ENCODE measurements around the gene TLR8. TPM values are rescaled to one million over a fixed set of nuclear protein-coding genes. Genes with fewer than 3 reads are reported as not detected.
"Not testable (repeated sequence)": the region's sequence is repeated elsewhere in the genome, so short reads cannot be mapped to it uniquely, and the experiment has no call there.

Gene TLR8
- total and polyA plus RNA-seq, 11 donors = 0.04 to 9.7 (median 0.52) TPM

DNA sequence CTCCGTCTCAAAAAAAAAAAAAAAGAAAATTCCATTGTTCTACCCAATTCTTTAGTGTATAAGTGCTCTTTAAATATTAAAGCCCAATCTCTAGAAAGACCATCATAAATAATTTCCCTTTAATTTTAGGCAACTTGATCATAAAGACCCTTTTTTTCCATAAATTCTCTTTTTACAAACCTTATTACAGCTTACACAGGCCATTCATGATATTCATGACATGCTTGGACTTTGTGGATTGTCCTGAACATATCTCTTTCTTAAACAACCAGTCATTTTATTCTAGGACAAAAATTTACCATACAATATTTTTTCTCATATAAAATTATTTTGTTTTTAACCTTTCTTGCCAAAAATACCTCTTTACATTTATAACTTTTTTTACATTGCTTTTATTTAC, 30.5 kb downstream of the TLR8 start:
- intact Hi-C loops (cut with DNase I) = no loop called here
- peaks cover 0 to 36% (median 0%) of the 10 kb centered on the region in 9 donors for H3K27me3 ChIP-seq
- DNase-seq = no peak
- H3K9me3 ChIP-seq = no peaks in the 10 kb centered on the region
- no peak overlapping the region for H3K27ac ChIP-seq
- no peak for ATAC-seq
- TF ChIP-seq POLR2A (IDR thresholded peaks at IDR 0.05) = no peak
- no peak for TF ChIP-seq CTCF (IDR thresholded peaks at IDR 0.05)
- 77 to 88% (median 83%) methylated on average over 1 of the region's 1 CpG for WGBS, 4 donors
- no peak overlapping the region for H3K4me3 ChIP-seq
- H3K36me3 ChIP-seq = no peaks in the 10 kb centered on the region
- H3K4me1 ChIP-seq = no peaks in the 10 kb centered on the region

DNA sequence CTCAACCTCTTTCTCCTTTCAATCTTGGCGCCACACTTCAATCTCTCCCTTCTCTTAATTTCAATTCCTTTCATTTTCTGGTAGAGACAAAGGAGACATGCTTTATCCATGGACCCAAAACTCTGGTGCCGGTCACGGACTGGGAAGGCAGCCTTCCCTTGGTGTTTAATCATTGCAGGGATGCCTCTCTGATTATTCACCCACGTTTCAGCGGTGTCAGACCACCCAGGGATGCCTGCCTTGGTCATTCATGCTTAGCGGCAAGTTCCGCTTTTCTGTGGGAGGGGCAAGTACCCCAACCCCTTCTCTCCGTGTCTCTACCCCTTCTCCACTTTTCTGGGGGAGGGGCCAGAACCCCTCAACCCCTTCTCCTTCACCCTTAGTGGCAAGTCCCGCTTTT, 34.1 kb downstream of the TLR8 start:
- not testable (repeated sequence) for H3K9me3 ChIP-seq, H3K4me1 ChIP-seq, H3K4me3 ChIP-seq, H3K36me3 ChIP-seq, H3K27ac ChIP-seq, DNase-seq, ATAC-seq
- intact Hi-C loops (cut with DNase I) = loop anchor here in 1 of 10 donors (10.0 kb wide), 1 partner anchor 704 kb away; no protein-coding TSS in a partner anchor
- WGBS, 4 donors = 80 to 94% (median 89%) methylated on average over 9 of the region's 9 CpGs
- H3K27me3 ChIP-seq = peaks cover 0 to 24% (median 0%) of the 10 kb centered on the region in 9 donors

DNA sequence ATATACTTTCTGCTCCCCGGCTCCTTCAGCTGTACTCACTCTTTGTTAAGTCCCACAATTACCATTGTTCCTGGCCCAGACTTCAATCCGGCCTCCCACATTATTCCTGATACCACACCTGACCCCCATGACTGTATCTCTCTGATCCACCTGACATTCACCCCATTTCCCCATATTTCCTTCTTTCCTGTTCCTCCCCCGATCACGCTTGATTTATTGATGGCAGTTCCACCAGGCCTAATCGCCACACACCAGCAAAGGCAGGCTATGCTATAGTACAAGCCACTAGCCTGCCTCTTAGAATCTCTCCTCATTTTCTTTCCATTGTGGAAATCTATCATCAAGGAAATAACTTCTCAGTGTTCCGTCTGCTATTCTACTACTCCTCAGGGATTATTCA, 37.2 kb downstream of the TLR8 start:
- WGBS, 4 donors = 69 to 93% (median 80%) methylated on average over 4 to 6 of the region's 6 CpGs
- H3K36me3 ChIP-seq, H3K9me3 ChIP-seq, H3K27me3 ChIP-seq, DNase-seq, ATAC-seq, H3K4me3 ChIP-seq, H3K27ac ChIP-seq: not testable (repeated sequence)
- peaks cover 0 to 23% (median 3%) of the 10 kb centered on the region in 12 donors for H3K4me1 ChIP-seq
- intact Hi-C loops (cut with DNase I) = loop anchor here in 1 of 10 donors (10.0 kb wide), 1 partner anchor 701 kb away; no protein-coding TSS in a partner anchor

DNA sequence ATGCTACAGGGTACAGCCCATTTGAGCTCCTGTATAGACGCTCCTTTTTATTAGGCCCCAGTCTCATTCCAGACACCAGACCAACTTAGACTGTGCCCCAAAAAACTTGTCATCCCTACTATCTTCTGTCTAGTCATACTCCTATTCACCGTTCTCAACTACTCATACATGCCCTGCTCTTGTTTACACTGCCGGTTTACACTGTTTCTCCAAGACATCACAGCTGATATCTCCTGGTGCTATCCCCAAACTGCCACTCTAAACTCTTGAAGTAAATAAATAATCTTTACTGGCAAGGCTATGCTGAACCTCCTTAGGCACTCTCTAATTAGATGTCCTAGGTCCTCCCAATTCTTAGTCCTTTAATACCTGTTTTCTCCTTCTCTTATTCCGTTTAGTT, 38.0 kb downstream of the TLR8 start:
- intact Hi-C loops (cut with DNase I) = loop anchor here in 1 of 10 donors (10.0 kb wide), 1 partner anchor 700 kb away; no protein-coding TSS in a partner anchor
- ATAC-seq, H3K36me3 ChIP-seq, H3K27ac ChIP-seq, H3K4me3 ChIP-seq, H3K9me3 ChIP-seq, DNase-seq, H3K27me3 ChIP-seq: not testable (repeated sequence)
- peaks cover 0 to 31% (median 6%) of the 10 kb centered on the region in 12 donors for H3K4me1 ChIP-seq
- WGBS, 4 donors = 87 to 93% (median 90%) methylated on average over 3 to 4 of the region's 4 CpGs

DNA sequence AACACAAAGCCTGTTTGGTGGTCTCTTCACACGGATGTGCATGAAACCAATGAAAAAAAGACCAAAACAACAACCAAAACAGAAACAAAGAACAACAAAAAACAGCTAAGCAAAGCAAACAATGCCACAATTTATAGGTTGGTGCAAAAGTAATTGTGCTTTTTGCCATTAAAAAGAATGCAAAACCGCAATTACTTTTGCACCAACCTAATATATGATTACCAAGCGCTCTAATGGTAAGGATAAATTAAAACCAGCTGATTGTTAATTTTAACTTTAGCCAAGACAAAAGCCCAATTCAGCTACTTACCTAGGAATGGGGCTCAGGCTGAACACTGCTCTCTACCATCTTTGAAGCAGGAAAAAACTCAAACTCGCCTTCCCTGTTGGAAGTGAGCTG, 39.1 kb downstream of the TLR8 start:
- Histone ChIP-seq H3K4me1 (peaks cover 0 to 42% (median 13%) of the 10 kb centered on the region in 12 donors), H3K27me3 (peaks cover 0 to 9% (median 0%) of the 10 kb centered on the region in 9 donors), H3K4me3 (no peak overlapping the region), H3K27ac (no peak overlapping the region), H3K9me3 (no peaks in the 10 kb centered on the region), H3K36me3 (no peaks in the 10 kb centered on the region)
- ATAC-seq (no peak), DNase-seq (no peak)
- WGBS, 4 donors = 74 to 96% (median 86%) methylated on average over 4 of the region's 4 CpGs
- intact Hi-C loops (cut with DNase I) = loop anchor here in 4 of 10 donors (5.0 to 10.0 kb wide), 4 partner anchors 542 to 707 kb away; partner anchors contain the start of gene TCEANC (in 1 of the 4)
- TF ChIP-seq CTCF (IDR thresholded peaks at IDR 0.05) (no peak), POLR2A (IDR thresholded peaks at IDR 0.05) (no peak)

GRCh38 chrX:12946406-12946805, 40.0 kb downstream of the TLR8 start:
- Histone ChIP-seq H3K27ac (peak overlapping the region in 1 of 12 donors; percentile 32), H3K4me3 (no peak overlapping the region), H3K4me1 (peaks cover 0 to 49% (median 14%) of the 10 kb centered on the region in 12 donors), H3K27me3 (peaks cover 0 to 9% (median 0%) of the 10 kb centered on the region in 9 donors), H3K9me3 (no peaks in the 10 kb centered on the region), H3K36me3 (no peaks in the 10 kb centered on the region)
- TF ChIP-seq CTCF (IDR thresholded peaks at IDR 0.05) (no peak), POLR2A (IDR thresholded peaks at IDR 0.05) (no peak)
- 37 to 60% (median 48%) methylated on average over 4 of the region's 4 CpGs for WGBS, 4 donors
- DNase-seq (no peak), ATAC-seq (no peak)
- intact Hi-C loops (cut with DNase I) = loop anchor here in 5 of 10 donors (2.0 to 10.0 kb wide), 5 partner anchors 540 to 706 kb away; partner anchors contain the start of gene TCEANC (in 1 of the 5)

Data from heart left ventricle (tissue), 16 donors.